Adrenal gland (tissue), 12 donors: ENCODE data around the gene ADAMTS17. TPM values are rescaled to one million over a fixed set of nuclear protein-coding genes. Genes with fewer than 3 reads are reported as not detected.
"Not testable (repeated sequence)": the region's sequence is repeated elsewhere in the genome, so short reads cannot be mapped to it uniquely, and the experiment has no call there.

ENCODE experiments used
- DNase-seq, 7 donors: peaks; one replicate each; pipeline ENCODE4 v3.0.0-alpha.2; 2019 to 2020
- H3K27ac ChIP-seq, 5 donors: fragments of 200-600 bp; sonication (generic) in 4 of 5; 1 replicate in 3 of 5; 2 replicates in 2 of 5; pipeline versions ENCODE4 v1.5.1 to v1.8.0; 2016 to 2020; ENCODE audit warnings: mild to moderate bottlenecking in 1 of 5
- H3K27me3 ChIP-seq: fragments of 200-600 bp; 2 replicates; pipeline ENCODE4 v1.8.0; 2021
- H3K36me3 ChIP-seq, 2 donors: fragments of 200-600 bp; replicated peaks in 1 of 2; 1 replicate in 1 of 2; 2 replicates in 1 of 2; pipeline versions ENCODE4 v1.5.1 to v1.8.0; 2018 to 2022
- H3K4me1 ChIP-seq, 2 donors: fragments of 200-600 bp; replicated peaks in 1 of 2; 1 replicate in 1 of 2; 2 replicates in 1 of 2; pipeline versions ENCODE4 v1.5.1 to v1.8.0; 2018 to 2021
- H3K4me3 ChIP-seq, 4 donors: fragments of 200-600 bp; sonication (generic) in 3 of 4; one replicate each; pipeline ENCODE4 v1.5.1; 2016 to 2018
- H3K9me3 ChIP-seq, 3 donors: fragments of 200-600 bp; sonication (generic) in 1 of 3; replicated peaks in 1 of 3; 1 replicate in 2 of 3; 2 replicates in 1 of 3; pipeline versions ENCODE4 v1.5.1 to v1.8.0; 2016 to 2021
- CTCF ChIP-seq, 6 experiments: fragments of 450-650 bp in 4 of 6; fragments of 200-600 bp in 2 of 6; sonication (generic) in 1 of 6; IDR thresholded peaks; 1 replicate in 5 of 6; 2 replicates in 1 of 6; pipeline versions ENCODE4 v1.5.1 to v1.8.0; 2016 to 2021; ENCODE audit warnings: antibody characterized with exemption in 6 of 6, mild to moderate bottlenecking in 2 of 6, moderate library complexity in 1 of 6
- POLR2A ChIP-seq, 2 donors: fragments of 450-650 bp; IDR thresholded peaks; one replicate each; pipeline ENCODE4 v1.6.1; 2017; ENCODE audit warnings: antibody characterized with exemption in 2 of 2, mild to moderate bottlenecking in 2 of 2, moderate library complexity in 1 of 2
- WGBS, 4 donors: extraction: QIAGEN DNeasy Blood & Tissue Kit in 2 of 4; methylation state at CpG; one replicate each; pipeline versions ENCODE4 v1.1.5 to v1.1.7; 2013 to 2017; 5-methylcytosine and 5-hydroxymethylcytosine counted together
- intact Hi-C, 2 donors: fragments of 100-400 bp; cut with DNase I; formaldehyde crosslinking; loops; one replicate each; pipeline versions ENCODE4 v1.14.1 to v1.15.0; 2022 to 2023
- polyA plus RNA-seq, 3 donors: library from polyadenylated mRNA; stranded (reverse); fragments of 200-250 nt in 2 of 3; fragments of 350-450 nt in 1 of 3; fragmentation: Illumina TruSeq in 1 of 3; extraction: RNeasy Lipid Tissue Mini Kit (QIAGEN cat#74804) in 1 of 3; gene quantifications; one replicate each; pipeline ENCODE4 v1.2.3, GENCODE V29; 2013 to 2014
- total RNA-seq, 9 donors: library from RNA; depleted of rRNA in 4 of 9; stranded (reverse); fragments of >200 nt in 4 of 9; fragments of 120-200 nt in 1 of 9; fragmentation: NEBNext Ultra II Directional in 1 of 9; extraction: Animal tissue kit (Norgen Biotek cat#: 25700) in 1 of 9; gene quantifications; one replicate each; pipeline versions ENCODE4 v1.1.0 to v1.2.4, GENCODE V29; 2013 to 2023
- donor health status: healthy with polysubstance abuse.
- donor health status: Bipolar disorder and iron deficiency.
- donor health status: DM: yes; HTN: yes; CAD: no.
- donor health status: DM: no; HTN: no; CAD: no.
- donor health status: DM: no; HTN: no; CAD: no.
- donor health status: DM: yes; HTN: yes; CAD: no.

Gene ADAMTS17
- total and polyA plus RNA-seq, 12 donors = 0.51 to 14.8 (median 2.9) TPM

GRCh38 chr15:99981191-99981647 lies 360.6 kb downstream of the ADAMTS17 start:
- WGBS, 4 donors = 75 to 91% (median 88%) methylated on average over 1 of the region's 1 CpG
- Histone ChIP-seq H3K9me3 (no peaks in the 10 kb centered on the region), H3K4me1 (no peaks in the 10 kb centered on the region), H3K4me3 (no peak overlapping the region), H3K27me3 (no peaks in the 10 kb centered on the region), H3K36me3 (no peaks in the 10 kb centered on the region), H3K27ac (no peak overlapping the region)
- no peak for DNase-seq
- TF ChIP-seq POLR2A (IDR thresholded peaks at IDR 0.05) = no peak
- no peak for TF ChIP-seq CTCF (IDR thresholded peaks at IDR 0.05)
- intact Hi-C loops = no loop called here

GRCh38 chr15:99980752-99981151 lies 361.0 kb downstream of the ADAMTS17 start:
- no peak for DNase-seq
- Histone ChIP-seq H3K27me3 (no peaks in the 10 kb centered on the region), H3K36me3 (no peaks in the 10 kb centered on the region), H3K9me3 (no peaks in the 10 kb centered on the region), H3K4me1 (no peaks in the 10 kb centered on the region), H3K4me3 (no peak overlapping the region), H3K27ac (no peak overlapping the region)
- TF ChIP-seq CTCF (IDR thresholded peaks at IDR 0.05) (no peak), POLR2A (IDR thresholded peaks at IDR 0.05) (no peak)
- intact Hi-C loops = no loop called here
- 55 to 65% (median 59%) methylated on average over 9 to 12 of the region's 12 CpGs for WGBS, 4 donors

GRCh38 chr15:99979886-99980285 lies 361.9 kb downstream of the ADAMTS17 start:
- not testable (repeated sequence) for H3K9me3 ChIP-seq, H3K4me1 ChIP-seq, H3K27ac ChIP-seq, H3K4me3 ChIP-seq, DNase-seq, H3K36me3 ChIP-seq, H3K27me3 ChIP-seq
- 87 to 95% (median 91%) methylated on average over 5 of the region's 5 CpGs for WGBS, 4 donors
- intact Hi-C loops = loop anchor here in 1 of 2 donors (10.0 kb wide), 1 partner anchor 135 kb away; no protein-coding TSS in a partner anchor

GRCh38 chr15:99979371-99979770 lies 362.4 kb downstream of the ADAMTS17 start:
- H3K9me3 ChIP-seq = no peaks in the 10 kb centered on the region
- H3K4me1 ChIP-seq = no peaks in the 10 kb centered on the region
- no peak overlapping the region for H3K4me3 ChIP-seq
- 95 to 98% (median 97%) methylated on average over 15 of the region's 15 CpGs for WGBS, 4 donors
- H3K27ac ChIP-seq = no peak overlapping the region
- TF ChIP-seq CTCF (IDR thresholded peaks at IDR 0.05) = no peak
- no peak for TF ChIP-seq POLR2A (IDR thresholded peaks at IDR 0.05)
- no peak for DNase-seq
- intact Hi-C loops = loop anchor here in 1 of 2 donors (10.0 kb wide), 1 partner anchor 135 kb away; no protein-coding TSS in a partner anchor
- H3K27me3 ChIP-seq = no peaks in the 10 kb centered on the region
- H3K36me3 ChIP-seq = no peaks in the 10 kb centered on the region

- TF ChIP-seq POLR2A (IDR thresholded peaks at IDR 0.05) (no peak), CTCF (IDR thresholded peaks at IDR 0.05) (no peak)
- Histone ChIP-seq H3K27ac (no peak overlapping the region), H3K27me3 (no peaks in the 10 kb centered on the region), H3K9me3 (no peaks in the 10 kb centered on the region), H3K4me3 (no peak overlapping the region), H3K36me3 (no peaks in the 10 kb centered on the region), H3K4me1 (no peaks in the 10 kb centered on the region)
- no peak for DNase-seq
- WGBS, 4 donors = 87 to 94% (median 90%) methylated on average over 10 of the region's 10 CpGs
- intact Hi-C loops = loop anchor here in 1 of 2 donors (10.0 kb wide), 1 partner anchor 136 kb away; no protein-coding TSS in a partner anchor
Measured at GRCh38 chr15:99978426-99978825, 363.3 kb downstream of the ADAMTS17 start.
